ENCODE data around the gene ARHGAP4.

ARHGAP4 gene

GRCh38 chrX:153924149-153924861, 1.8 kb downstream of the ARHGAP4 start:
- DNase-seq = peak; percentile 94

- peak; percentile 92 for DNase-seq
Observed at GRCh38 chrX:153922932-153923857, 2.9 kb downstream of the ARHGAP4 start.

- DNase-seq = no peak
Observed at GRCh38 chrX:153921511-153922446, 4.3 kb downstream of the ARHGAP4 start.

GRCh38 chrX:153921070-153921469, 5.0 kb downstream of the ARHGAP4 start:
- DNase-seq = no peak

- no peak for DNase-seq
Observed at GRCh38 chrX:153920546-153920945, 5.5 kb downstream of the ARHGAP4 start.

GRCh38 chrX:153919281-153919680, 6.8 kb downstream of the ARHGAP4 start:
- no peak for DNase-seq

GRCh38 chrX:153917869-153918268, 8.2 kb downstream of the ARHGAP4 start:
- DNase-seq = no peak

GRCh38 chrX:153913701-153914100, 12.4 kb downstream of the ARHGAP4 start:
- no peak for DNase-seq

- DNase-seq = no peak
Observed at GRCh38 chrX:153913211-153913610, 12.9 kb downstream of the ARHGAP4 start.

- no peak for DNase-seq
Observed at GRCh38 chrX:153911798-153912197, 14.3 kb downstream of the ARHGAP4 start.

GRCh38 chrX:153910446-153910845, 15.6 kb downstream of the ARHGAP4 start:
- no peak for DNase-seq

- no peak for DNase-seq
Observed at GRCh38 chrX:153909980-153910360, 16.1 kb downstream of the ARHGAP4 start.

- no peak for DNase-seq
Observed at GRCh38 chrX:153909024-153909979, 16.8 kb downstream of the ARHGAP4 start.

- no peak for DNase-seq
Observed at GRCh38 chrX:153908219-153908860, 17.7 kb downstream of the ARHGAP4 start.

- DNase-seq = no peak
Observed at GRCh38 chrX:153907456-153907855, 18.6 kb downstream of the ARHGAP4 start.

- no peak for DNase-seq
Observed at GRCh38 chrX:153906126-153906917, 19.7 kb downstream of the ARHGAP4 start.

GRCh38 chrX:153905481-153906095, 20.5 kb downstream of the ARHGAP4 start:
- DNase-seq = no peak

- DNase-seq = no peak
Observed at GRCh38 chrX:153903991-153904957, 21.8 kb downstream of the ARHGAP4 start, which contains the start of gene AVPR2. AVPR2 (plus strand) TSS chrX:153904673; CDS start chrX:153905146, 473 bp downstream.

All from 8988T (cell line).